Activated T-cell treated with anti-CD3 and anti-CD28 coated beads, Interleukin-2, amount 50 U/mL, for 72 hours (primary cell): ENCODE data around the gene LIFR. TPM values are rescaled to one million over a fixed set of nuclear protein-coding genes. Genes with fewer than 3 reads are reported as not detected.

Experiments used
- ATAC-seq, 2 donors: fragments of 150-1000 bp; cut with Tn5 transposase; replicated peaks in 1 of 2; 2 replicates each; pipeline ENCODE4 v1.10.0; 2021; ENCODE audit warnings: moderate library complexity in 2 of 2, mild to moderate bottlenecking in 1 of 2
- DNase-seq, 2 donors: peaks; one replicate each; pipeline ENCODE4 v3.0.0; 2021 to 2022; ENCODE audit warnings: mixed read lengths in 1 of 2
- H3K27ac Mint-ChIP-seq: one replicate; pipeline ENCODE4 v1.8.0; 2022; ENCODE audit warnings: mild to moderate bottlenecking, moderate library complexity, mixed read lengths
- H3K27me3 Mint-ChIP-seq: one replicate; pipeline ENCODE4 v1.8.0; 2022; ENCODE audit warnings: low read depth, mixed read lengths
- H3K36me3 Mint-ChIP-seq, 2 donors: one replicate each; pipeline ENCODE4 v1.8.0; 2022; ENCODE audit warnings: mixed read lengths in 2 of 2, mild to moderate bottlenecking in 1 of 2; ENCODE audit not compliant: insufficient read depth in 2 of 2
- H3K4me1 Mint-ChIP-seq: one replicate; pipeline ENCODE4 v1.8.0; 2022; ENCODE audit warnings: low read depth, mixed read lengths
- H3K4me3 Mint-ChIP-seq, 2 donors: one replicate each; pipeline ENCODE4 v1.8.0; 2022; ENCODE audit warnings: mild to moderate bottlenecking in 2 of 2, mixed read lengths in 2 of 2, moderate library complexity in 2 of 2
- H3K9me3 Mint-ChIP-seq, 2 donors: one replicate each; pipeline ENCODE4 v1.8.0; 2022; ENCODE audit warnings: mixed read lengths in 2 of 2
- total RNA-seq, 2 donors: library from RNA; stranded (reverse); gene quantifications; one replicate each; pipeline ENCODE4 v1.2.3, GENCODE V29; 2022

The LIFR gene
- total RNA-seq, 2 donors from 2014 or later = 0.05 to 0.23 TPM

- Mint-ChIP-seq H3K4me1 (no peaks in the 10 kb centered on the region), H3K9me3 (peaks cover 0 to 5% of the 10 kb centered on the region in 2 donors), H3K36me3 (no peaks in the 10 kb centered on the region), H3K27ac (no peak overlapping the region), H3K27me3 (no peaks in the 10 kb centered on the region), H3K4me3 (no peak overlapping the region)
- DNase-seq (no peak), ATAC-seq (no peak)
These were observed 40.8 kb downstream of the LIFR start for GRCh38 chr5:38515646-38516045.

GRCh38 chr5:38515092-38515491 lies 41.4 kb downstream of the LIFR start:
- H3K27ac Mint-ChIP-seq = no peak overlapping the region
- ATAC-seq = no peak
- H3K4me3 Mint-ChIP-seq = no peak overlapping the region
- H3K36me3 Mint-ChIP-seq = no peaks in the 10 kb centered on the region
- H3K27me3 Mint-ChIP-seq = no peaks in the 10 kb centered on the region
- no peak for DNase-seq
- no peaks in the 10 kb centered on the region for H3K4me1 Mint-ChIP-seq
- H3K9me3 Mint-ChIP-seq = peaks cover 0 to 5% of the 10 kb centered on the region in 2 donors

GRCh38 chr5:38509185-38509584 lies 47.3 kb downstream of the LIFR start:
- Mint-ChIP-seq H3K36me3 (no peaks in the 10 kb centered on the region), H3K9me3 (no peaks in the 10 kb centered on the region), H3K27ac (no peak overlapping the region), H3K4me1 (no peaks in the 10 kb centered on the region), H3K4me3 (no peak overlapping the region), H3K27me3 (peaks cover 6% of the 10 kb centered on the region)
- no peak for DNase-seq
- no peak for ATAC-seq

- no peak overlapping the region for H3K4me3 Mint-ChIP-seq
- DNase-seq (no peak), ATAC-seq (no peak)
- H3K27me3 Mint-ChIP-seq = peaks cover 7% of the 10 kb centered on the region
- H3K27ac Mint-ChIP-seq = no peak overlapping the region
- H3K9me3 Mint-ChIP-seq = no peaks in the 10 kb centered on the region
- no peaks in the 10 kb centered on the region for H3K4me1 Mint-ChIP-seq
- H3K36me3 Mint-ChIP-seq = no peaks in the 10 kb centered on the region
These were observed 50.1 kb downstream of the LIFR start for GRCh38 chr5:38506302-38506701.

- H3K27me3 Mint-ChIP-seq = peaks cover 7% of the 10 kb centered on the region
- no peak overlapping the region for H3K4me3 Mint-ChIP-seq
- H3K36me3 Mint-ChIP-seq = no peaks in the 10 kb centered on the region
- DNase-seq (no peak), ATAC-seq (peak in 1 of 2 donors; percentile 23)
- H3K9me3 Mint-ChIP-seq = no peaks in the 10 kb centered on the region
- no peak overlapping the region for H3K27ac Mint-ChIP-seq
- H3K4me1 Mint-ChIP-seq = no peaks in the 10 kb centered on the region
These were observed 55.7 kb downstream of the LIFR start for GRCh38 chr5:38500573-38501260.

GRCh38 chr5:38497946-38498345 lies 58.5 kb downstream of the LIFR start:
- DNase-seq (no peak), ATAC-seq (no peak)
- H3K9me3 Mint-ChIP-seq = no peaks in the 10 kb centered on the region
- no peaks in the 10 kb centered on the region for H3K36me3 Mint-ChIP-seq
- H3K4me3 Mint-ChIP-seq = no peak overlapping the region
- no peak overlapping the region for H3K27ac Mint-ChIP-seq
- no peaks in the 10 kb centered on the region for H3K4me1 Mint-ChIP-seq
- H3K27me3 Mint-ChIP-seq = peaks cover 8% of the 10 kb centered on the region

GRCh38 chr5:38494763-38495162 lies 61.7 kb downstream of the LIFR start:
- Mint-ChIP-seq H3K27ac (no peak overlapping the region), H3K36me3 (no peaks in the 10 kb centered on the region), H3K27me3 (peaks cover 15% of the 10 kb centered on the region), H3K9me3 (no peaks in the 10 kb centered on the region), H3K4me3 (no peak overlapping the region), H3K4me1 (no peaks in the 10 kb centered on the region)
- ATAC-seq = no peak
- no peak for DNase-seq

GRCh38 chr5:38494175-38494574 lies 62.3 kb downstream of the LIFR start:
- H3K27me3 Mint-ChIP-seq = peaks cover 15% of the 10 kb centered on the region
- no peak for ATAC-seq
- H3K27ac Mint-ChIP-seq = no peak overlapping the region
- no peaks in the 10 kb centered on the region for H3K36me3 Mint-ChIP-seq
- no peaks in the 10 kb centered on the region for H3K9me3 Mint-ChIP-seq
- H3K4me1 Mint-ChIP-seq = no peaks in the 10 kb centered on the region
- no peak for DNase-seq
- H3K4me3 Mint-ChIP-seq = no peak overlapping the region

DNA sequence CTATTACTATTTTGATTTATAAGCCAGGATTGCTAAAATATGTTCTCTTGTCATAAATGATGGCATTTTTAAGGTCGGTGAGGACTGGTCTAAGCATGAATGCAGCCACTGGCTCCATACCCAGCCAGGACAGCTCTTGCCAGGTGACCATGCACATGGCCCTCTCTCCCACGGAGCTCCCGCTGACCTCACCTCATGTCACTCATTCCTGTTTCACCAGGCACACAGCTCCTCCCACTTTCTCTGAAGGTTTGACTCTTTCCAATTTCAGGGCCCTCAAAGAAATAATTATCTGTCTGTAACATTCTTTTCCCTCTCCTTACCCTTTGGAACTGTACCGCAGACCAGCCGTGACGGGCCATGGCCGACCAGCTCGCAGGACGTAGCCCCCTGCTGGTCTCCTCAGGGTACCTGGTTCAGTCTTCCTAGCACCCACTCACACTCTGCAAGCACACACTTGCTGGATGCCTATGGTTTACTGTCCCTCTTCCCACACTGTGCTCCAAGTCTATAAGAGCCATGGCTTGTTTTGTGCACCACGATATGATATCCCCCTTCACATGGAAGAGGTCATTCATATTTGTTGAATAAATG lies 72.5 kb downstream of the LIFR start:
- Mint-ChIP-seq H3K36me3 (no peaks in the 10 kb centered on the region), H3K9me3 (no peaks in the 10 kb centered on the region), H3K27ac (no peak overlapping the region), H3K27me3 (peaks cover 40% of the 10 kb centered on the region), H3K4me3 (no peak overlapping the region), H3K4me1 (peaks cover 4% of the 10 kb centered on the region)
- DNase-seq = no peak
- ATAC-seq = no peak

- H3K9me3 Mint-ChIP-seq = no peaks in the 10 kb centered on the region
- H3K4me3 Mint-ChIP-seq = no peak overlapping the region
These were observed 77.0 kb downstream of the LIFR start for GRCh38 chr5:38479315-38479904.

DNA sequence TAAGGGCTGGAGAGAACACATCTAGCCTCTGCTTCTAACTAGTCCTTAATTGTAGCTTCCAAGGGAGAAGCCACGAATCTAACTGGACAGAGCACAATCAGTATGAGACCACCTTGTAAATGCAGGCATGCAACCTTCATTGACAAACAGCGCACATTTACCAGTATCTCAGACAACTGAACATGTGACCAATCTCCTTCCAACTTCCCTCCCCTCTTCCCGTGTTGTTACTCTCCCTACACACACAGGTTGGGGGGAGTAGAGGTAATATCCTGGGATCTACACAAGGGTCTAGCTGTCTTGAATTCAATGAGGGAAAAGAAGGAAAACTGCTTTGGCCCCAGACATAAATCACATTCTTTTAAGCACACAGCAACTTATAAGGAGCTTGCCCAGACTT lies 77.6 kb downstream of the LIFR start:
- no peak for ATAC-seq
- no peak overlapping the region for H3K27ac Mint-ChIP-seq
- DNase-seq = no peak
- H3K36me3 Mint-ChIP-seq = no peaks in the 10 kb centered on the region
- H3K27me3 Mint-ChIP-seq = peaks cover 52% of the 10 kb centered on the region
- H3K4me3 Mint-ChIP-seq = no peak overlapping the region
- H3K4me1 Mint-ChIP-seq = no peaks in the 10 kb centered on the region
- no peaks in the 10 kb centered on the region for H3K9me3 Mint-ChIP-seq

More at GRCh38 chr5:38479315-38479904, 77.0 kb downstream of the LIFR start:
- Mint-ChIP-seq H3K27ac (no peak overlapping the region), H3K27me3 (peaks cover 49% of the 10 kb centered on the region), H3K4me1 (no peaks in the 10 kb centered on the region), H3K36me3 (no peaks in the 10 kb centered on the region)
- no peak for DNase-seq
- no peak for ATAC-seq

- no peaks in the 10 kb centered on the region for H3K4me1 Mint-ChIP-seq
- H3K27ac Mint-ChIP-seq = no peak overlapping the region
- H3K36me3 Mint-ChIP-seq = no peaks in the 10 kb centered on the region
- H3K4me3 Mint-ChIP-seq = no peak overlapping the region
- H3K9me3 Mint-ChIP-seq = no peaks in the 10 kb centered on the region
- ATAC-seq (no peak), DNase-seq (no peak)
- H3K27me3 Mint-ChIP-seq = peaks cover 56% of the 10 kb centered on the region
These were observed 78.3 kb downstream of the LIFR start for GRCh38 chr5:38478166-38478565.

DNA sequence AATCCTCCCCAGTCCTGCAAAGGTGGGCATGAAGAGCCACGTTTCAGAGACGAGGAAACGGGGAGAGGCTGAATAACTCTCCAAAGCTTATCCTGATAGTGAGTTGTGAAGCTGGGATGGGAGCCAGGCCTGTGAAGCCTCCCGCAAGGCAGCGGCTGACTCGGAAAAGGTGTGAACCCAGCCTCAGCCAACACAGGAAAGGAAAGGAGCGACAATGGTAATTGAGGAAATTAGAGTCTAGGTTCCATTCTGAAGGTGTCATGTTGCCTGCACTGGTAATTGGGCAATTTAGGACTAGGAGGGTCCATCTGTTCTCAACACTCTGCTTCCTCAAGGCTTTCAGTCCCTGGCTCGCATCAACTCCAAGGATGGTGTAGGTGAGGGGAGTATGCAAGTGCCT lies 83.4 kb downstream of the LIFR start:
- Mint-ChIP-seq H3K27ac (no peak overlapping the region), H3K36me3 (no peaks in the 10 kb centered on the region), H3K4me1 (no peaks in the 10 kb centered on the region), H3K9me3 (no peaks in the 10 kb centered on the region), H3K4me3 (no peak overlapping the region), H3K27me3 (peaks cover 56% of the 10 kb centered on the region)
- ATAC-seq = no peak
- no peak for DNase-seq

DNA sequence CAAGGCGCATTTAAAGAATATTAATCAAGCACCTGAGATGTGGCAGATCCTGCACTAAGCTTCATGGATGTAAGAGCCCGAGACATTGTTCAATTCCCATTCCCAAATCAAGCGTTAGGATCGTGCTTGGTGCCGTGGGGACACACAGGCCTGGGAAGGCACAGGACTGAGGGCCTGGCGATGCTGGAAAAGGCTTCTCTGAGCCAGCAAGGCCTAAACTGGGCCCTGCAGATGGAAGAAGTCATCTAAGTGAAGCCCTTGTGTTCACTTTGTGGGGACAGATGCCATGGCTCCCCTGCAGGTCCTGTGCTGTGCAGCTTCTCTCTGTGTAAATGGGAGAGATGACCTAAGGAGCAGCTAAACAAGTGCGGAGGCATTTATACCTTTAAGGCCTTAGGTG lies 83.9 kb downstream of the LIFR start:
- ATAC-seq (no peak), DNase-seq (no peak)
- Mint-ChIP-seq H3K36me3 (no peaks in the 10 kb centered on the region), H3K27me3 (peaks cover 53% of the 10 kb centered on the region), H3K4me1 (no peaks in the 10 kb centered on the region), H3K9me3 (no peaks in the 10 kb centered on the region), H3K4me3 (no peak overlapping the region), H3K27ac (no peak overlapping the region)
